BE2C (cell line): Measurements from ENCODE around the gene COL20A1.

Experiments
- DNase-seq: peaks from one replicate; pipeline ENCODE4 v3.0.0-alpha.2; 2020
- H3K27me3 ChIP-seq: fragments of 250-450 bp; sonication (Bioruptor Pico); 2 replicates; pipeline ENCODE4 v1.5.1; 2020; ENCODE audit warnings: mild to moderate bottlenecking
- H3K36me3 ChIP-seq: fragments of 250-450 bp; sonication (Bioruptor Pico); 2 replicates; pipeline ENCODE4 v1.5.1; 2020; ENCODE audit warnings: mild to moderate bottlenecking
- H3K4me1 ChIP-seq: fragments of 250-450 bp; sonication (Bioruptor Pico); 2 replicates; pipeline ENCODE4 v1.5.1; 2020
- H3K4me3 ChIP-seq: 2 replicates; pipeline ENCODE4 v1.5.1; 2011; ENCODE audit warnings: low read depth, low read length
- H3K9me3 ChIP-seq: fragments of 250-450 bp; sonication (Bioruptor Pico); 2 replicates; pipeline ENCODE4 v1.5.1; 2020
- TF ChIP-seq, protein P1 (sequence below): IDR thresholded peaks from 2 replicates; pipeline ENCODE4 v1.5.1; 2012; ENCODE audit warnings: mild to moderate bottlenecking, low read depth, low read length

The COL20A1 gene

DNA sequence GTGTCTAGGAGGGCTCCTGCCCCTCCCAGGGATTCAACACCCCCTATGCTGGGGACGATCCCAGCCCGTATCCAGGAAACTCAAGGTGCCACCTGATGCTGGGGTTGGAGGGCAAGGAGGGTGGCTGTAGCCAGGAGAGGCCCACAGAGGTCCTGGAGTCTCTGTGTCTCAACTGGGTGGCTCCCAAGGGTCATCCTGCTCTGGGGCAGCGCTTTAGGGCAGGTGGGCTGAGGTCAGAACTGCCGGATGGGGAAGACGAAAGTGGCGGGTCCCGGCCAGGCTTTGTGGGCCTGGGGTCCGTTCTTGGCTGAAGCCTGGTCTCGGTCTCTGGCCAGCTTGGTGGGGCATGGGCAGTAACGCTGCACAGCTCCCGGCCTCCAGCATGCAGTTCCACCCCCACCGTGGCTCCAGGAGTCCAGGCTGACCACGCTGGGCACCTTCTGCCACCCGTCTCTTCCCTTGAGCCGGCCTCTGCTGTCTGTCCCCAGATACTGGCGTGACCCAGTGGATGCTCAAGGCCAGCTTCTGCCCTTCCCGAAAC lies 2.8 kb upstream of the COL20A1 start:
- no peaks in the 10 kb centered on the region for H3K4me1 ChIP-seq
- no peaks in the 10 kb centered on the region for H3K9me3 ChIP-seq
- H3K36me3 ChIP-seq = peaks cover 22% of the 10 kb centered on the region
- H3K27me3 ChIP-seq = no peaks in the 10 kb centered on the region
- H3K4me3 ChIP-seq = no peak overlapping the region
- no peak for DNase-seq
- TF ChIP-seq, protein P1, sequence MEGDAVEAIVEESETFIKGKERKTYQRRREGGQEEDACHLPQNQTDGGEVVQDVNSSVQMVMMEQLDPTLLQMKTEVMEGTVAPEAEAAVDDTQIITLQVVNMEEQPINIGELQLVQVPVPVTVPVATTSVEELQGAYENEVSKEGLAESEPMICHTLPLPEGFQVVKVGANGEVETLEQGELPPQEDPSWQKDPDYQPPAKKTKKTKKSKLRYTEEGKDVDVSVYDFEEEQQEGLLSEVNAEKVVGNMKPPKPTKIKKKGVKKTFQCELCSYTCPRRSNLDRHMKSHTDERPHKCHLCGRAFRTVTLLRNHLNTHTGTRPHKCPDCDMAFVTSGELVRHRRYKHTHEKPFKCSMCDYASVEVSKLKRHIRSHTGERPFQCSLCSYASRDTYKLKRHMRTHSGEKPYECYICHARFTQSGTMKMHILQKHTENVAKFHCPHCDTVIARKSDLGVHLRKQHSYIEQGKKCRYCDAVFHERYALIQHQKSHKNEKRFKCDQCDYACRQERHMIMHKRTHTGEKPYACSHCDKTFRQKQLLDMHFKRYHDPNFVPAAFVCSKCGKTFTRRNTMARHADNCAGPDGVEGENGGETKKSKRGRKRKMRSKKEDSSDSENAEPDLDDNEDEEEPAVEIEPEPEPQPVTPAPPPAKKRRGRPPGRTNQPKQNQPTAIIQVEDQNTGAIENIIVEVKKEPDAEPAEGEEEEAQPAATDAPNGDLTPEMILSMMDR = no peak

GRCh38 chr20:63290677-63291472 lies 2.1 kb upstream of the COL20A1 start:
- Histone ChIP-seq H3K9me3 (no peaks in the 10 kb centered on the region), H3K36me3 (peaks cover 18% of the 10 kb centered on the region), H3K27me3 (no peaks in the 10 kb centered on the region), H3K4me3 (no peak overlapping the region), H3K4me1 (no peaks in the 10 kb centered on the region)
- DNase-seq = peak; percentile 76
- TF ChIP-seq, protein P1 = peak; percentile 51

DNA sequence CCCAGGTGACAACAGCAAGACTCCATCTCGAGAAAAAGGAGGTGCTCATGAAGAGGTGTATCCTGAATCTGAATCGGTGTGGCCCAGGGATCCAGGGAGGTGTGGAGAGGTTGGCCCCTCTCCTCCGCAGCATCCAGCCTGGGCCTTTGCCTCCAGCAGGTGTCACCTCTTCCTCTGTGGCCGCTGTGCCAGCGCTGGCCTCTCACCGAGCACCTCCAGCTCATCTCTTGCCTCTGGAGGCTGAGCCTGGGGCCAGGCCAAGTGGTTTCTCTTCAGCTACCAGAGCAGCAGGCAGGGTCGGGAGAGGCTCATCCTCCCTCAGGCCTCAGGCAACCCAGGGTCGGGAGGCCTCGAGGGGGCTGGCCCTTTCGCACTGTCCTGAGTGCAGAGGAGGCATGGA lies 1.2 kb upstream of the COL20A1 start:
- Histone ChIP-seq H3K27me3 (no peaks in the 10 kb centered on the region), H3K9me3 (no peaks in the 10 kb centered on the region), H3K36me3 (peaks cover 18% of the 10 kb centered on the region), H3K4me3 (no peak overlapping the region), H3K4me1 (no peaks in the 10 kb centered on the region)
- TF ChIP-seq, protein P1 = no peak
- no peak for DNase-seq

- no peak for DNase-seq
- TF ChIP-seq, protein P1 = no peak
- Histone ChIP-seq H3K4me3 (no peak overlapping the region), H3K36me3 (peaks cover 14% of the 10 kb centered on the region), H3K4me1 (no peaks in the 10 kb centered on the region), H3K27me3 (no peaks in the 10 kb centered on the region), H3K9me3 (no peaks in the 10 kb centered on the region)
Measured at GRCh38 chr20:63292292-63292701, 689 bp upstream of the COL20A1 start.

DNA sequence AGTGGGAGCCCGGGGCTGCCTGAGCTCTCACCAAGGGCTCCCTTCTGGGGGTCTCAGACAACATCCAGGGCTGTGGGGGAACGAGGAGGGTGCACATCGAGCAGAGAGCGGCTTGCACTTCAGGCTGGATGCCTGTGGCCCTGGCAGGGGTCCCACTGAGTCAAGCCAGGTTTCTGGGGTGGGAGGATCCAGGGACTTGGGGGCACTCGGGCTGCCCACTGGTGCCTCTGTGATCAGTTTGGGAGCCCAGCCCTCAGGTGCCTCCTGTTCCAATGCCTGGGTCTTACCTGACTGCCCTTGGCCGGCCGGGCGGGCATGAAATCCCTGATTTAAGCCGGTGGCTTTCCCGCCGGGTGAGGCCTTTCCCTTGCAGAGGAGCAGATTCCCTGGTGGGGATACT lies 470 bp downstream of the COL20A1 start:
- no peaks in the 10 kb centered on the region for H3K4me1 ChIP-seq
- H3K27me3 ChIP-seq = no peaks in the 10 kb centered on the region; the same call in 1 of the 2 replicates

More for the DNA sequence above, 470 bp downstream of the COL20A1 start:
- TF ChIP-seq, protein P1 = no peak
- peaks cover 5% of the 10 kb centered on the region; the same call in 1 of the 2 replicates for H3K36me3 ChIP-seq
- no peaks in the 10 kb centered on the region for H3K9me3 ChIP-seq
- no peak overlapping the region for H3K4me3 ChIP-seq
- no peak for DNase-seq
